Breast epithelium (tissue), 4 donors: Measurements from ENCODE around the gene IDUA. TPM values are rescaled to one million over a fixed set of nuclear protein-coding genes. Genes with fewer than 3 reads are reported as not detected.

Experiments
- DNase-seq, 2 donors: peaks; one replicate each; pipeline ENCODE4 v3.0.0-alpha.2; 2019; ENCODE audit warnings: low spot score in 2 of 2
- H3K27ac ChIP-seq, 2 donors: fragments of 200-600 bp; sonication (generic) in 1 of 2; one replicate each; pipeline ENCODE4 v1.5.1; 2016 to 2019; ENCODE audit warnings: mild to moderate bottlenecking in 1 of 2
- H3K27me3 ChIP-seq, 2 donors: fragments of 200-600 bp; sonication (generic) in 1 of 2; one replicate each; pipeline versions ENCODE4 v1.5.1 to v1.6.0; 2017 to 2019; ENCODE audit warnings: control low read depth in 1 of 2, mild to moderate bottlenecking in 1 of 2
- H3K36me3 ChIP-seq: fragments of 200-600 bp; one replicate; pipeline ENCODE4 v1.5.1; 2019
- H3K4me1 ChIP-seq, 2 donors: fragments of 200-600 bp; sonication (generic); one replicate each; pipeline ENCODE4 v1.5.1; 2016 to 2019; ENCODE audit warnings: control low read depth in 1 of 2
- H3K4me3 ChIP-seq, 3 donors: fragments of 200-600 bp; sonication (generic); 1 replicate in 2 of 3; 2 replicates in 1 of 3; pipeline ENCODE4 v1.5.1; 2016 to 2019; ENCODE audit warnings: mild to moderate bottlenecking in 3 of 3, moderate library complexity in 2 of 3
- H3K9me3 ChIP-seq, 2 donors: fragments of 200-600 bp; sonication (generic) in 1 of 2; one replicate each; pipeline ENCODE4 v1.5.1; 2016 to 2019; ENCODE audit warnings: control low read depth in 1 of 2
- POLR2A ChIP-seq: fragments of 450-650 bp; IDR thresholded peaks from one replicate; pipeline ENCODE4 v1.6.1; 2016; ENCODE audit warnings: antibody characterized with exemption, mild to moderate bottlenecking, moderate library complexity
- POLR2AphosphoS5 ChIP-seq, 3 donors: sonication (generic); formaldehyde crosslinking; IDR thresholded peaks; one replicate each; pipeline ENCODE4 v1.6.1; 2017; ENCODE audit warnings: antibody characterized with exemption in 3 of 3
- intact Hi-C: fragments of 100-400 bp; cut with DNase I; formaldehyde crosslinking; loops from one replicate; pipeline ENCODE4 v1.15.1; 2023; ENCODE audit warnings: low total_unique reads
- total RNA-seq, 3 donors: library from RNA; depleted of rRNA; stranded (reverse); fragments of >200 nt; gene quantifications; one replicate each; pipeline ENCODE4 v1.1.0, GENCODE V29; 2016
- TF ChIP-seq, protein P1 (sequence below), 3 donors: fragments of 450-650 bp; IDR thresholded peaks; one replicate each; pipeline ENCODE4 v1.5.1; 2016 to 2017; ENCODE audit warnings: antibody characterized with exemption in 3 of 3, mild to moderate bottlenecking in 3 of 3, moderate library complexity in 3 of 3

The IDUA gene
- total RNA-seq, 3 donors from 2014 or later = 16.3 to 32.8 (median 28.2) TPM

DNA sequence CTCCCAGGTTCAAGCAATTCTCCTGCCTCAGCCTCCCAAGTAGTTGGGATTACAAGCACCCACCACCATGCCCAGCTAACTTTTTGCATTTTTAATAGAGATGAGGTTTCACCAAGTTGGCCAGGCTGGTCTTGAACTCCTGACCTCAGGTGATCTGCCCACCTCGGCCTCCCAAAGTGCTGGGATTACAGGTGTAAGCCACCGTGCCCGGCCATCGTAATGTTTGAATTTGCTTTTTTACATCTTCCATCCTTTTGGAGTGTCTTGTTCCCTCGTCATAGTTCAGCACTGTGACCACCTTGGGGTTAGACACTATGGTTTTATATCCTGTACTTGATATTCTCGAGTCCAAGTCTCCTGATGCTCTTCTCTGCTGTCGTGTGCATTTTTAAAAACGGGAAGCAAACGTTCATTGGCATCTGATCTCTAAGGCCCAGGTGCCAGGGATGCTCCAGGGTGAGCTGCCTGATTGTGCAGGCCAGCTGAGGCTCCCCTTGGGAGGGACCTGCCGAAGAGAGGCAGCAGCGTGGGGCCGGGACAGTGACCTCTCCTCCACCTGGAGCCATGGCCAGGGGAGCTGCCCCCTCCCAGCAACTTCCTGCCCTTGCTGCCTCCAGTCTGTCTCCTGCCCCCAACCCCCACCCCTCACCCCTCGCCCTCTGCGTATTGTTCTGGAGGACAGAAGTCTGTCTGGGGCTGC, 30.2 kb upstream of the IDUA start:
- intact Hi-C loops = no loop called here
- H3K4me3 ChIP-seq = no peak overlapping the region
- no peak for DNase-seq
- H3K27me3 ChIP-seq = no peaks in the 10 kb centered on the region
- no peak overlapping the region for H3K27ac ChIP-seq
- TF ChIP-seq POLR2A = no peak
- no peak for TF ChIP-seq POLR2AphosphoS5 (IDR thresholded peaks at IDR 0.05)
- TF ChIP-seq, protein P1, sequence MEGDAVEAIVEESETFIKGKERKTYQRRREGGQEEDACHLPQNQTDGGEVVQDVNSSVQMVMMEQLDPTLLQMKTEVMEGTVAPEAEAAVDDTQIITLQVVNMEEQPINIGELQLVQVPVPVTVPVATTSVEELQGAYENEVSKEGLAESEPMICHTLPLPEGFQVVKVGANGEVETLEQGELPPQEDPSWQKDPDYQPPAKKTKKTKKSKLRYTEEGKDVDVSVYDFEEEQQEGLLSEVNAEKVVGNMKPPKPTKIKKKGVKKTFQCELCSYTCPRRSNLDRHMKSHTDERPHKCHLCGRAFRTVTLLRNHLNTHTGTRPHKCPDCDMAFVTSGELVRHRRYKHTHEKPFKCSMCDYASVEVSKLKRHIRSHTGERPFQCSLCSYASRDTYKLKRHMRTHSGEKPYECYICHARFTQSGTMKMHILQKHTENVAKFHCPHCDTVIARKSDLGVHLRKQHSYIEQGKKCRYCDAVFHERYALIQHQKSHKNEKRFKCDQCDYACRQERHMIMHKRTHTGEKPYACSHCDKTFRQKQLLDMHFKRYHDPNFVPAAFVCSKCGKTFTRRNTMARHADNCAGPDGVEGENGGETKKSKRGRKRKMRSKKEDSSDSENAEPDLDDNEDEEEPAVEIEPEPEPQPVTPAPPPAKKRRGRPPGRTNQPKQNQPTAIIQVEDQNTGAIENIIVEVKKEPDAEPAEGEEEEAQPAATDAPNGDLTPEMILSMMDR (IDR thresholded peaks at IDR 0.05) = no peak
- H3K9me3 ChIP-seq = no peaks in the 10 kb centered on the region
- H3K36me3 ChIP-seq = peaks cover 6% of the 10 kb centered on the region
- H3K4me1 ChIP-seq = no peaks in the 10 kb centered on the region

DNA sequence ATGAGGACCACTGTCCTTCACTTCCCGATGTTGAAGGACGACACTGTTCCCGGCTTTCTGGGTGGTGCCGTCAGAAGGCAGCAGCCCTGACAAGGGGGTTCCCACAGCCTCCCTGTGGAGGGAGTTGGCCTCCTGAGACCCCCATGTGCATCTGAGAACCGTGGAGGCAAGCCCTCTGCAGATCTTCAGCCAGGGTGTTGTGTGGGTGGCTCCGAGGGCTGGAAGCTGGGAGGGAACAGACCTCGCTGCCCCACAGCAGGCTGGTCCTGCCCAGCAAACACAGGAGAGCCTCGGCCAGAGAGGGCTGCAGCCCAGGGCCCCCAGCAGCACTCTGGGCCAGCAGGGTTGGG, 29.6 kb upstream of the IDUA start:
- Histone ChIP-seq H3K27me3 (no peaks in the 10 kb centered on the region), H3K36me3 (peaks cover 6% of the 10 kb centered on the region), H3K27ac (no peak overlapping the region), H3K4me1 (no peaks in the 10 kb centered on the region), H3K4me3 (no peak overlapping the region), H3K9me3 (no peaks in the 10 kb centered on the region)
- TF ChIP-seq, protein P1 (IDR thresholded peaks at IDR 0.05) = no peak
- TF ChIP-seq POLR2A (no peak), POLR2AphosphoS5 (IDR thresholded peaks at IDR 0.05) (no peak)
- DNase-seq = no peak
- intact Hi-C loops = no loop called here

DNA sequence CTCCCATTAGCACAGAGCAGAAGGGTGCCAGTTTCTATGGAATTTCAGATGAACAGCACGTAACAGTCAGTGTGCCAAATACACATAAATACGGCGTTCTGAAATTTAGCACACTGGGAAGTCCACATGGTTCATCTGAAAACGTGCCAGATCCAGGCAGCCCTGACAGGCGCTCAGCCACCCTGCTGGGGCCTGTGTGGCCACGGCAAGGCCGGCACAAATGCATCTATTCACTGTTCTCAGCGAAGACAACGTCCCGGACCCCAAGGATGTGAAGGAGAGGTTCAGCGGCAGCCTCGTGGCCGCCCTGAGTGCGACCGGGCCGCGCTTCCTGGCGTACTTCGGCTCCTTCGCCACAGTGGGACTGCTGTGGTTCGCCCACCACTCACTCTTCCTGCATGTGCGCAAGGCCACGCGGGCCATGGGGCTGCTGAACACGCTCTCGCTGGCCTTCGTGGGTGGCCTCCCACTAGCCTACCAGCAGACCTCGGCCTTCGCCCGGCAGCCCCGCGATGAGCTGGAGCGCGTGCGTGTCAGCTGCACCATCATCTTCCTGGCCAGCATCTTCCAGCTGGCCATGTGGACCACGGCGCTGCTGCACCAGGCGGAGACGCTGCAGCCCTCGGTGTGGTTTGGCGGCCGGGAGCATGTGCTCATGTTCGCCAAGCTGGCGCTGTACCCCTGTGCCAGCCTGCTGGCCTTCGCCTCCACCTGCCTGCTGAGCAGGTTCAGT, 29.1 kb upstream of the IDUA start:
- H3K4me3 ChIP-seq = no peak overlapping the region
- H3K27ac ChIP-seq = no peak overlapping the region
- H3K4me1 ChIP-seq = no peaks in the 10 kb centered on the region
- TF ChIP-seq POLR2AphosphoS5 (IDR thresholded peaks at IDR 0.05) = no peak
- TF ChIP-seq, protein P1 (IDR thresholded peaks at IDR 0.05) = no peak
- no peak for TF ChIP-seq POLR2A
- H3K27me3 ChIP-seq = no peaks in the 10 kb centered on the region
- H3K36me3 ChIP-seq = peaks cover 6% of the 10 kb centered on the region
- no peaks in the 10 kb centered on the region for H3K9me3 ChIP-seq
- intact Hi-C loops = no loop called here
- no peak for DNase-seq

DNA sequence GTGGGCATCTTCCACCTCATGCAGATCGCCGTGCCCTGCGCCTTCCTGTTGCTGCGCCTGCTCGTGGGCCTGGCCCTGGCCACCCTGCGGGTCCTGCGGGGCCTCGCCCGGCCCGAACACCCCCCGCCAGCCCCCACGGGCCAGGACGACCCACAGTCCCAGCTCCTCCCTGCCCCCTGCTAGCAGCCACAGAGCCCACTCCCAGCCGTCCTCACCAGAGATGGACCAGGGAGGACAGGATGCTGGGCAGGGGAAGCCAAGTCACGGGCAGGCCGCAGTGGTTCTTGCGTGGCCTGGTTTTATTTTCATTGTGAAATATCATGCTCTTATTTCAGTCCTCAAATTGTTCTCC, 28.6 kb upstream of the IDUA start:
- H3K9me3 ChIP-seq = no peaks in the 10 kb centered on the region
- no peak overlapping the region for H3K4me3 ChIP-seq
- DNase-seq = no peak
- H3K27me3 ChIP-seq = no peaks in the 10 kb centered on the region
- peaks cover 6% of the 10 kb centered on the region for H3K36me3 ChIP-seq
- H3K27ac ChIP-seq = no peak overlapping the region
- TF ChIP-seq POLR2AphosphoS5 (IDR thresholded peaks at IDR 0.05) = no peak
- intact Hi-C loops = no loop called here
- H3K4me1 ChIP-seq = no peaks in the 10 kb centered on the region

DNA sequence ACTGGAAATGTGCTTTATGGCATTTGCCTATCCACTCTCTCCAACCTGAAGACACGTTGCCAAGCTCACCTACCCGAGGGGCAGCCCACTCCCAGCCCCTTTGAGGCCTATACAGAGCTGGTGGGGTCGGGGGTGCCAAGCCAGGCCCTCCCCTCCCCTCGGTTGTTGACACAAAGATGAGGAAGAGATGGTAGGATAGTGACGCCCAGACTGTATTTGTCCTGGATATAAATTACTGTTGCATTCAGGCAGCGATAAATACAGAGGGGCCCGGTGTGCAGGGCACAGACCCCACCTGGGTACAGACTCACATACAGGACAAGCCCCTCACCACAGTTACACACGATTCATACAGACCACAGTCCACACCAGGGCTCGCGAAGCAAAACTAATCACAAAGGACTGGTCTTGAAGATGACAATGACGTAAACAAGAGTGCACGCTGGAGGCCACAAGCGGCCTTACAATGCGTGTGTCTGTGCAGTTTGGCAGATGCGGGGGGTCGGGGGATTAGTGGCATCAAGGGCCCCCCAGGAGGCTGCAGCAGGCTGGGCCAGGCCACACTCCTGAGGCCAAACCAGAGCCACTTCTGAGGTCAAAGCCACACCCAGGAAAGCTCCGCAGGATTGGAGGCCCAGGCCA, 28.0 kb upstream of the IDUA start:
- H3K36me3 ChIP-seq = peaks cover 6% of the 10 kb centered on the region
- H3K4me1 ChIP-seq = no peaks in the 10 kb centered on the region
- H3K4me3 ChIP-seq = no peak overlapping the region
- no peaks in the 10 kb centered on the region for H3K27me3 ChIP-seq
- H3K9me3 ChIP-seq = no peaks in the 10 kb centered on the region
- no peak for DNase-seq
- no peak overlapping the region for H3K27ac ChIP-seq
- intact Hi-C loops = no loop called here
- TF ChIP-seq, protein P1 (IDR thresholded peaks at IDR 0.05) = no peak
- TF ChIP-seq POLR2AphosphoS5 (IDR thresholded peaks at IDR 0.05) (no peak), POLR2A (no peak)
